ENCODE measurements around the gene HOXD10. TPM values are rescaled to one million over a fixed set of nuclear protein-coding genes. Genes with fewer than 3 reads are reported as not detected.
A peak's percentile ranks its signal among the peaks of the same experiment; 100 is the strongest.

Gene HOXD10
- total RNA-seq, 1 donor from 2014 or later, result not detected

DNA sequence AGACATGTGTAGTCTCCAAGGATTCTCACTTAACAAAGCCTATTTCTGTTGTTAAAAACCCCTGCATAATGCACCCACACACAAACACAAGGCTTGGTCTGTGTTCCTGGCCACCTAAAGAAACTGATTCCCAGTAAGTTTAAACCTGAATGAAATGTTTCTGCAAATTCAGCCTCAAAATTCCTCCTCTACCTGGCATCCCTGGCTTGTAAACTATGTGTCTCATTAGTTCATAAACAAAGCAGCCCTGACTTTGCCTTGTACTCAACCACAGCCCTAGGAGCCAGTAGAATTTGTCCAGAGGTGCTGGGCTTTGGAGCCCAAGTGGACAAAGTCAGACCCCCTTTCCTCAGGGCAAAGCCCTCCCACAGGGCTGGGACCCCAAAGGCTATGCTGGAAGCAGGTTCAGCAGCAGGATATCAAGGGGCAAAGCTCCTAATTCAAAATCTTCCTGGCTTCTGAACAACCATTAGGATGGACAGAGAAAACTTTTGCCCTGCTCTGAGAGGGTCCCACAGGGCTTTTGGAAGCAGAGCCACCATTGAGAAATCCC, 26.7 kb upstream of the HOXD10 start:
- no peak for DNase-seq (ENCODE audit: low spot score)
- TF ChIP-seq, protein P1, sequence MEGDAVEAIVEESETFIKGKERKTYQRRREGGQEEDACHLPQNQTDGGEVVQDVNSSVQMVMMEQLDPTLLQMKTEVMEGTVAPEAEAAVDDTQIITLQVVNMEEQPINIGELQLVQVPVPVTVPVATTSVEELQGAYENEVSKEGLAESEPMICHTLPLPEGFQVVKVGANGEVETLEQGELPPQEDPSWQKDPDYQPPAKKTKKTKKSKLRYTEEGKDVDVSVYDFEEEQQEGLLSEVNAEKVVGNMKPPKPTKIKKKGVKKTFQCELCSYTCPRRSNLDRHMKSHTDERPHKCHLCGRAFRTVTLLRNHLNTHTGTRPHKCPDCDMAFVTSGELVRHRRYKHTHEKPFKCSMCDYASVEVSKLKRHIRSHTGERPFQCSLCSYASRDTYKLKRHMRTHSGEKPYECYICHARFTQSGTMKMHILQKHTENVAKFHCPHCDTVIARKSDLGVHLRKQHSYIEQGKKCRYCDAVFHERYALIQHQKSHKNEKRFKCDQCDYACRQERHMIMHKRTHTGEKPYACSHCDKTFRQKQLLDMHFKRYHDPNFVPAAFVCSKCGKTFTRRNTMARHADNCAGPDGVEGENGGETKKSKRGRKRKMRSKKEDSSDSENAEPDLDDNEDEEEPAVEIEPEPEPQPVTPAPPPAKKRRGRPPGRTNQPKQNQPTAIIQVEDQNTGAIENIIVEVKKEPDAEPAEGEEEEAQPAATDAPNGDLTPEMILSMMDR (IDR thresholded peaks at IDR 0.05; ENCODE audit: unreplicated experiment), result no peak
- H3K9me3 Mint-ChIP-seq (ENCODE audit: unreplicated experiment), result no peaks in the 10 kb centered on the region
- peaks cover 45% of the 10 kb centered on the region for H3K27me3 Mint-ChIP-seq (ENCODE audit: unreplicated experiment)
- peaks cover 4% of the 10 kb centered on the region for H3K36me3 Mint-ChIP-seq (ENCODE audit: low read depth, unreplicated experiment)
- H3K27ac Mint-ChIP-seq (ENCODE audit: unreplicated experiment), result no peak overlapping the region
- peaks cover 19% of the 10 kb centered on the region for H3K4me1 Mint-ChIP-seq (ENCODE audit: unreplicated experiment)
- no peak overlapping the region for H3K4me3 Mint-ChIP-seq (ENCODE audit: unreplicated experiment)

DNA sequence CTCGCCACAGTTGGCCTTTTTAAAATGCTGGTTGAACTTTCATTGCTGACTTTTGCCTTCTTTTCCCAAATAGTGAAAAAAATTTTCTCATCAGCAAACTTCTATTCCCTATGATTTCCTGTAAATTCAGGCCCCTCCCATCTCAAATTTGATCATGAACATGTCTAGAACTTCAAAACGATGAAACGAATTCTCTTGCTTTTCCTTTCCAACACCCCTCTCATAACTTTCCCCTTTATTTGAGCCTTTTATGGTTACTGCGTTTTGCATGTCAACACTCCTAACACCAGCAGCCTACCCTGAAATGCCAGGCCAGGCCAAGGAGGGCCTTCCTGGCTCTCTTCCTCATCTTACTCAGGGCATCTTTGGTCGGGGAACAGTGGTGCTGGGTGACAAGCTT, 25.7 kb upstream of the HOXD10 start:
- Mint-ChIP-seq H3K27ac (ENCODE audit: unreplicated experiment) (no peak overlapping the region), H3K27me3 (ENCODE audit: unreplicated experiment) (peaks cover 44% of the 10 kb centered on the region), H3K9me3 (ENCODE audit: unreplicated experiment) (no peaks in the 10 kb centered on the region), H3K4me3 (ENCODE audit: unreplicated experiment) (no peak overlapping the region), H3K4me1 (ENCODE audit: unreplicated experiment) (peaks cover 15% of the 10 kb centered on the region), H3K36me3 (ENCODE audit: low read depth, unreplicated experiment) (peaks cover 4% of the 10 kb centered on the region)
- no peak for DNase-seq (ENCODE audit: low spot score)
- TF ChIP-seq, protein P1 (IDR thresholded peaks at IDR 0.05; ENCODE audit: unreplicated experiment), result no peak

DNA sequence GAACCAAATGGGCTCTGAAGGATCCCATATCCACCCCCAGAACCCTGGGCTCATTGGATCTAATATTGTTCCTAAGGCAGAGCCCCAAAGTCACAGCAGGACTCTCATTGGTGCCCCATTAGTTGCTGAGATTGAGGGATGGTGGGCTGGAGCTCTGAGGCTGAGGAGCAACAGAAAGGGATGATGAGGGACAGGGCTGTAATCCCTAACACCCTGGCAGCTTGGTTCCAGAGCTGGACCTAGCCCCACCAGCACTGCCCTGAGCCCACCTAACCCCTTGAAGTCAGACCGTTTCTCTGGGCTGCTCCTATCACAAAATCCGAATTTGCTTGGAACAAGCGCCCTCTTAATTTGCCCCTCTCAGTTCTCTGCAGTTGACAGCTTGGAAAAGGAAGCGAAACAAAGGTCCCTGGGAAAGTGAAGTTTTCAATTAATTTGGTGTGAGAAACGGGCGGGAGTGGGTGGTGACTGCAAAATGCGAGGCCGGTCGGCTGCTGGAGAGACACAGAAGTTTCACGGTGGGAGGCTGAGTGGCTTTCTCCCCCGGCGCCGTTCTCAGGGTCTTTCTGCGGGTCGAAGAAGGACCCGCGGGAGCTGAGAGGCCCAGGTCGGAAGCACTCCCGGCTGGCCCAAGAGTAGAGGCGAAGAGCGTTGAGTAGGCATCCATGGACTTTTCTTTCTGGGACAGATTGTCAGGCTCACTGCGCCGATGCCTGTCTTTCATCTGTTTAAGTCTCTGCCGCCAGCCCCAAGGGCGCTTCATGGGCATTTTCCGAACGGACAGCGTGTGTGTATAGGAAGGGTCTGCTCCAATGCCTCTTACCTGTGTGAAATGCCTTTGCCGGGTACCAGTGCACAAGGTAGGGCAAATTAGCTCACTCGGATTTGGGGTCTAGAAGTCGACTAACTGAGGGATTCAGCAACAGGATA, 25.0 kb upstream of the HOXD10 start:
- peak overlapping the region; percentile 19 for H3K27ac Mint-ChIP-seq (ENCODE audit: unreplicated experiment)
- peaks cover 4% of the 10 kb centered on the region for H3K36me3 Mint-ChIP-seq (ENCODE audit: low read depth, unreplicated experiment)
- peaks cover 19% of the 10 kb centered on the region for H3K4me1 Mint-ChIP-seq (ENCODE audit: unreplicated experiment)
- peaks cover 44% of the 10 kb centered on the region for H3K27me3 Mint-ChIP-seq (ENCODE audit: unreplicated experiment)
- no peaks in the 10 kb centered on the region for H3K9me3 Mint-ChIP-seq (ENCODE audit: unreplicated experiment)
- DNase-seq (ENCODE audit: low spot score), result no peak
- no peak overlapping the region for H3K4me3 Mint-ChIP-seq (ENCODE audit: unreplicated experiment)
- TF ChIP-seq, protein P1 (IDR thresholded peaks at IDR 0.05; ENCODE audit: unreplicated experiment), result no peak

DNA sequence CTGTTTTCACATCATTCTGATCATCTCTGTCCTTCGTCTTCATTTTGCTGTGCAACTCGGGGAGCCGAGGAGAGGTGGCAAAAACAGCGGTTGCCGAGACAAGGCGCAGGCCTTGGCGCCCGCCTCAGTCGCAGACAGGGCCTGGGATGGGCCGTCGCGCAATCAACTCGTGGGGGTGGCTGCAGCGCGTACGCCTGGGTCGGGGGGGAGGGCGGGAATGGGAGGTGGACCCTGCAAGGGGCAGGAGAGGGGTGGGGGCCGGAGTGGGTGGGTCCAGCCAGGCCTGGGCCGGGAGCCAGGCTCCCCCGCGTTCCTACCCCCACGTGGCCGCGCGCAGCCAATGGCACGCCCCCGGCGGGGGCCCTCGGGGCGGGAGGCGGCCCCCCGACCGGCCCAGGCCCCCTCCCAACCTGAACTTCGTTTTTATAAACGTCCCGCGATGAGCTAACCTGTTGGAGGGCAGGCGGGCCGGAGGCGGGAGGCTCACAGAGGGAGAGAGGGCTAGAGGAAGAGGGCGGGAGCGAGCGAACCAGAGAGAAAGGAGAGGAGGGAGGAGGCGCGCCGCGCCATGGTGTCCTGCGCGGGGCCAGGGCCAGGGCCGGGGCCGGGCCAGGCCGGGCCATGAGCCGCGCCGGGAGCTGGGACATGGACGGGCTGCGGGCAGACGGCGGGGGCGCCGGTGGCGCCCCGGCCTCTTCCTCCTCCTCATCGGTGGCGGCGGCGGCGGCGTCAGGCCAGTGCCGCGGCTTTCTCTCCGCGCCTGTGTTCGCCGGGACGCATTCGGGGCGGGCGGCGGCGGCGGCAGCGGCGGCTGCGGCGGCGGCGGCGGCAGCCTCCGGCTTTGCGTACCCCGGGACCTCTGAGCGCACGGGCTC, 24.1 kb upstream of the HOXD10 start, which contains the start of gene HOXD13:
Gene HOXD13 (plus strand): TSS at position 452 of the 875 bp plus-strand sequence. CDS start 170 bp downstream, at position 622.
- peaks cover 22% of the 10 kb centered on the region for H3K4me1 Mint-ChIP-seq (ENCODE audit: unreplicated experiment)
- peaks cover 36% of the 10 kb centered on the region for H3K27me3 Mint-ChIP-seq (ENCODE audit: unreplicated experiment)
- H3K36me3 Mint-ChIP-seq (ENCODE audit: low read depth, unreplicated experiment), result no peaks in the 10 kb centered on the region
- H3K4me3 Mint-ChIP-seq (ENCODE audit: unreplicated experiment), result no peak within 1 kb of the TSS
- TF ChIP-seq, protein P1 (IDR thresholded peaks at IDR 0.05; ENCODE audit: unreplicated experiment), result no peak
- H3K9me3 Mint-ChIP-seq (ENCODE audit: unreplicated experiment), result no peaks in the 10 kb centered on the region
- no peak for DNase-seq (ENCODE audit: low spot score)
- peak within 1 kb of the TSS; percentile 19 for H3K27ac Mint-ChIP-seq (ENCODE audit: unreplicated experiment)
